Astrocyte (in vitro differentiated cells and primary cell): Measurements from ENCODE around the gene ADCY2.

Source experiments
- EZH2 ChIP-seq: IDR thresholded peaks from 2 replicates; pipeline ENCODE4 v1.6.1; 2012; ENCODE audit warnings: mild to moderate bottlenecking, low read length, inconsistent platforms; ENCODE audit not compliant: insufficient read depth
- TF ChIP-seq, protein P1 (sequence below): IDR thresholded peaks from 2 replicates; pipeline ENCODE4 v1.5.1; 2011; ENCODE audit warnings: low read depth, mild to moderate bottlenecking, inconsistent platforms, low read length, moderate library complexity; ENCODE audit not compliant: insufficient read depth

DNA sequence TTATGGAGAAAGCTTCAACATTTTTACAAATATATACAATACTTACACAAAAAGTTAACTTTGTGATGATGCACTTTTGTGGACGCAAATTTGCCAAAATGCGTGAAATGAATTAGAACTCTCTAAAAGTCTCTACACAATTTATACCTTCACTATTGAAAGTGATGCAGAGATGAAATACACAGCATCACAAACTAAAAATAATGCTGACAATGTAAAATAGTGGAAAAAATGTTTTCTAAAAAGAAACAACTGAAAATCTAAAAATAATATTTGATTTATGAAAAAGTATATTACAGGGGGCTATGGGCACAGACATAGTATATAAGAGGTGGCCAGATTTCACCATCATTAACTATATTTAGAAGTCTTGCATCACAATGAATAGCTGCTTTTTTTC is 188.8 kb downstream of the ADCY2 start:
- TF ChIP-seq, protein P1, sequence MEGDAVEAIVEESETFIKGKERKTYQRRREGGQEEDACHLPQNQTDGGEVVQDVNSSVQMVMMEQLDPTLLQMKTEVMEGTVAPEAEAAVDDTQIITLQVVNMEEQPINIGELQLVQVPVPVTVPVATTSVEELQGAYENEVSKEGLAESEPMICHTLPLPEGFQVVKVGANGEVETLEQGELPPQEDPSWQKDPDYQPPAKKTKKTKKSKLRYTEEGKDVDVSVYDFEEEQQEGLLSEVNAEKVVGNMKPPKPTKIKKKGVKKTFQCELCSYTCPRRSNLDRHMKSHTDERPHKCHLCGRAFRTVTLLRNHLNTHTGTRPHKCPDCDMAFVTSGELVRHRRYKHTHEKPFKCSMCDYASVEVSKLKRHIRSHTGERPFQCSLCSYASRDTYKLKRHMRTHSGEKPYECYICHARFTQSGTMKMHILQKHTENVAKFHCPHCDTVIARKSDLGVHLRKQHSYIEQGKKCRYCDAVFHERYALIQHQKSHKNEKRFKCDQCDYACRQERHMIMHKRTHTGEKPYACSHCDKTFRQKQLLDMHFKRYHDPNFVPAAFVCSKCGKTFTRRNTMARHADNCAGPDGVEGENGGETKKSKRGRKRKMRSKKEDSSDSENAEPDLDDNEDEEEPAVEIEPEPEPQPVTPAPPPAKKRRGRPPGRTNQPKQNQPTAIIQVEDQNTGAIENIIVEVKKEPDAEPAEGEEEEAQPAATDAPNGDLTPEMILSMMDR: no peak
- no peak for TF ChIP-seq EZH2
